NT2/D1 (cell line): ENCODE data around the gene ZBTB40.

Source experiments
- SUZ12 ChIP-seq: IDR thresholded peaks from 2 replicates; pipeline ENCODE4 v1.6.1; 2011; ENCODE audit not compliant: insufficient read length, insufficient read depth; ENCODE audit errors: extremely low read depth
- ZNF274 ChIP-seq: IDR thresholded peaks from 2 replicates; pipeline ENCODE4 v1.6.1; 2011; ENCODE audit warnings: mild to moderate bottlenecking, low read depth, low read length

GRCh38 chr1:22483121-22483520 is 31.5 kb downstream of the ZBTB40 start:
- no peak for TF ChIP-seq ZNF274
- no peak for TF ChIP-seq SUZ12
